ENCODE data around the gene ZDHHC20. TPM values are rescaled to one million over a fixed set of nuclear protein-coding genes. Genes with fewer than 3 reads are reported as not detected.
"Not testable (repeated sequence)": the region's sequence is repeated elsewhere in the genome, so short reads cannot be mapped to it uniquely, and the experiment has no call there.

Gene ZDHHC20
- total RNA-seq, 1 donor from 2014 or later, result 71.0 TPM

GRCh38 chr13:21410453-21410852 is 48.6 kb downstream of the ZDHHC20 start:
- not testable (repeated sequence) for H3K27me3 ChIP-seq (ENCODE audit: control insufficient read depth in 3 of 3, insufficient read depth in 3 of 3, low read length in 3 of 3); H3K27ac ChIP-seq (ENCODE audit: low read depth, low read length); H3K9me3 ChIP-seq (ENCODE audit: control insufficient read depth in 3 of 3, low read length in 3 of 3); H3K4me3 ChIP-seq (ENCODE audit: low read length in 3 of 3); H3K9ac ChIP-seq (ENCODE audit: low read depth in 1 of 3, low read length in 3 of 3); H3K4me1 ChIP-seq (ENCODE audit: control insufficient read depth in 3 of 3, insufficient read depth in 3 of 3, low read length in 3 of 3)
- H3K36me3 ChIP-seq (ENCODE audit: control insufficient read depth in 3 of 3, insufficient read depth in 3 of 3, low read length in 3 of 3), result peaks cover 13 to 22% (median 20%) of the 10 kb centered on the region in 3 donors

GRCh38 chr13:21405309-21405708 is 53.8 kb downstream of the ZDHHC20 start:
- Histone ChIP-seq H3K36me3 (ENCODE audit: control insufficient read depth in 3 of 3, insufficient read depth in 3 of 3, low read length in 3 of 3) (peaks cover 2 to 13% (median 9%) of the 10 kb centered on the region in 3 donors), H3K4me3 (ENCODE audit: low read length in 3 of 3) (no peak overlapping the region)

GRCh38 chr13:21402586-21403307 is 56.4 kb downstream of the ZDHHC20 start:
- H3K27ac ChIP-seq (ENCODE audit: low read depth, low read length), result no peak overlapping the region
- H3K9me3 ChIP-seq (ENCODE audit: control insufficient read depth in 3 of 3, low read length in 3 of 3), result no peaks in the 10 kb centered on the region
- no peak overlapping the region for H3K9ac ChIP-seq (ENCODE audit: low read depth in 1 of 3, low read length in 3 of 3)
- no peaks in the 10 kb centered on the region for H3K27me3 ChIP-seq (ENCODE audit: control insufficient read depth in 3 of 3, insufficient read depth in 3 of 3, low read length in 3 of 3)
- H3K4me1 ChIP-seq (ENCODE audit: control insufficient read depth in 3 of 3, insufficient read depth in 3 of 3, low read length in 3 of 3), result no peaks in the 10 kb centered on the region
- H3K4me3 ChIP-seq (ENCODE audit: low read length in 3 of 3), result no peak overlapping the region
- H3K36me3 ChIP-seq (ENCODE audit: control insufficient read depth in 3 of 3, insufficient read depth in 3 of 3, low read length in 3 of 3), result peaks cover 2 to 13% (median 8%) of the 10 kb centered on the region in 3 donors

More at GRCh38 chr13:21405309-21405708, 53.8 kb downstream of the ZDHHC20 start:
- Histone ChIP-seq H3K9me3 (ENCODE audit: control insufficient read depth in 3 of 3, low read length in 3 of 3) (no peaks in the 10 kb centered on the region), H3K4me1 (ENCODE audit: control insufficient read depth in 3 of 3, insufficient read depth in 3 of 3, low read length in 3 of 3) (no peaks in the 10 kb centered on the region), H3K27ac (ENCODE audit: low read depth, low read length) (no peak overlapping the region), H3K9ac (ENCODE audit: low read depth in 1 of 3, low read length in 3 of 3) (no peak overlapping the region), H3K27me3 (ENCODE audit: control insufficient read depth in 3 of 3, insufficient read depth in 3 of 3, low read length in 3 of 3) (no peaks in the 10 kb centered on the region)

GRCh38 chr13:21399741-21400140 is 59.4 kb downstream of the ZDHHC20 start:
- no peak overlapping the region for H3K4me3 ChIP-seq (ENCODE audit: low read length in 3 of 3)
- no peaks in the 10 kb centered on the region for H3K9me3 ChIP-seq (ENCODE audit: control insufficient read depth in 3 of 3, low read length in 3 of 3)
- no peaks in the 10 kb centered on the region for H3K4me1 ChIP-seq (ENCODE audit: control insufficient read depth in 3 of 3, insufficient read depth in 3 of 3, low read length in 3 of 3)
- H3K9ac ChIP-seq (ENCODE audit: low read depth in 1 of 3, low read length in 3 of 3), result no peak overlapping the region
- H3K27me3 ChIP-seq (ENCODE audit: control insufficient read depth in 3 of 3, insufficient read depth in 3 of 3, low read length in 3 of 3), result no peaks in the 10 kb centered on the region
- H3K27ac ChIP-seq (ENCODE audit: low read depth, low read length), result no peak overlapping the region
- peaks cover 0 to 8% (median 8%) of the 10 kb centered on the region in 3 donors for H3K36me3 ChIP-seq (ENCODE audit: control insufficient read depth in 3 of 3, insufficient read depth in 3 of 3, low read length in 3 of 3)

- H3K4me3 ChIP-seq (ENCODE audit: low read length in 3 of 3), result no peak overlapping the region
- H3K9me3 ChIP-seq (ENCODE audit: control insufficient read depth in 3 of 3, low read length in 3 of 3), result no peaks in the 10 kb centered on the region
- no peaks in the 10 kb centered on the region for H3K4me1 ChIP-seq (ENCODE audit: control insufficient read depth in 3 of 3, insufficient read depth in 3 of 3, low read length in 3 of 3)
- H3K36me3 ChIP-seq (ENCODE audit: control insufficient read depth in 3 of 3, insufficient read depth in 3 of 3, low read length in 3 of 3), result peaks cover 2 to 9% (median 4%) of the 10 kb centered on the region in 3 donors
- H3K9ac ChIP-seq (ENCODE audit: low read depth in 1 of 3, low read length in 3 of 3), result no peak overlapping the region
- H3K27me3 ChIP-seq (ENCODE audit: control insufficient read depth in 3 of 3, insufficient read depth in 3 of 3, low read length in 3 of 3), result no peaks in the 10 kb centered on the region
- no peak overlapping the region for H3K27ac ChIP-seq (ENCODE audit: low read depth, low read length)
Observed at GRCh38 chr13:21395953-21396352, 63.1 kb downstream of the ZDHHC20 start.

GRCh38 chr13:21389124-21389523 is 70.0 kb downstream of the ZDHHC20 start:
- peaks cover 4 to 25% (median 13%) of the 10 kb centered on the region in 3 donors for H3K36me3 ChIP-seq (ENCODE audit: control insufficient read depth in 3 of 3, insufficient read depth in 3 of 3, low read length in 3 of 3)
- no peak overlapping the region for H3K4me3 ChIP-seq (ENCODE audit: low read length in 3 of 3)
- no peaks in the 10 kb centered on the region for H3K9me3 ChIP-seq (ENCODE audit: control insufficient read depth in 3 of 3, low read length in 3 of 3)
- no peak overlapping the region for H3K27ac ChIP-seq (ENCODE audit: low read depth, low read length)
- H3K9ac ChIP-seq (ENCODE audit: low read depth in 1 of 3, low read length in 3 of 3), result no peak overlapping the region
- no peaks in the 10 kb centered on the region for H3K4me1 ChIP-seq (ENCODE audit: control insufficient read depth in 3 of 3, insufficient read depth in 3 of 3, low read length in 3 of 3)
- no peaks in the 10 kb centered on the region for H3K27me3 ChIP-seq (ENCODE audit: control insufficient read depth in 3 of 3, insufficient read depth in 3 of 3, low read length in 3 of 3)

GRCh38 chr13:21385710-21386109 is 73.4 kb downstream of the ZDHHC20 start:
- Histone ChIP-seq H3K9ac (ENCODE audit: low read depth in 1 of 3, low read length in 3 of 3) (no peak overlapping the region), H3K36me3 (ENCODE audit: control insufficient read depth in 3 of 3, insufficient read depth in 3 of 3, low read length in 3 of 3) (peaks cover 6 to 34% (median 24%) of the 10 kb centered on the region in 3 donors), H3K27ac (ENCODE audit: low read depth, low read length) (no peak overlapping the region), H3K4me3 (ENCODE audit: low read length in 3 of 3) (no peak overlapping the region), H3K27me3 (ENCODE audit: control insufficient read depth in 3 of 3, insufficient read depth in 3 of 3, low read length in 3 of 3) (no peaks in the 10 kb centered on the region), H3K9me3 (ENCODE audit: control insufficient read depth in 3 of 3, low read length in 3 of 3) (no peaks in the 10 kb centered on the region), H3K4me1 (ENCODE audit: control insufficient read depth in 3 of 3, insufficient read depth in 3 of 3, low read length in 3 of 3) (no peaks in the 10 kb centered on the region)

- no peaks in the 10 kb centered on the region for H3K9me3 ChIP-seq (ENCODE audit: control insufficient read depth in 3 of 3, low read length in 3 of 3)
Observed at GRCh38 chr13:21383090-21383489, 76.0 kb downstream of the ZDHHC20 start.

GRCh38 chr13:21376998-21377985 is 81.8 kb downstream of the ZDHHC20 start:
- not testable (repeated sequence) for H3K27me3 ChIP-seq (ENCODE audit: control insufficient read depth in 3 of 3, insufficient read depth in 3 of 3, low read length in 3 of 3); H3K4me3 ChIP-seq (ENCODE audit: low read length in 3 of 3); H3K9me3 ChIP-seq (ENCODE audit: control insufficient read depth in 3 of 3, low read length in 3 of 3); H3K4me1 ChIP-seq (ENCODE audit: control insufficient read depth in 3 of 3, insufficient read depth in 3 of 3, low read length in 3 of 3); H3K27ac ChIP-seq (ENCODE audit: low read depth, low read length); H3K9ac ChIP-seq (ENCODE audit: low read depth in 1 of 3, low read length in 3 of 3)
- peaks cover 6 to 19% (median 12%) of the 10 kb centered on the region in 3 donors for H3K36me3 ChIP-seq (ENCODE audit: control insufficient read depth in 3 of 3, insufficient read depth in 3 of 3, low read length in 3 of 3)

More at GRCh38 chr13:21383090-21383489, 76.0 kb downstream of the ZDHHC20 start:
- Histone ChIP-seq H3K36me3 (ENCODE audit: control insufficient read depth in 3 of 3, insufficient read depth in 3 of 3, low read length in 3 of 3) (peaks cover 4 to 28% (median 19%) of the 10 kb centered on the region in 3 donors), H3K27me3 (ENCODE audit: control insufficient read depth in 3 of 3, insufficient read depth in 3 of 3, low read length in 3 of 3) (no peaks in the 10 kb centered on the region), H3K4me1 (ENCODE audit: control insufficient read depth in 3 of 3, insufficient read depth in 3 of 3, low read length in 3 of 3) (no peaks in the 10 kb centered on the region), H3K4me3 (ENCODE audit: low read length in 3 of 3) (no peak overlapping the region), H3K9ac (ENCODE audit: low read depth in 1 of 3, low read length in 3 of 3) (no peak overlapping the region), H3K27ac (ENCODE audit: low read depth, low read length) (no peak overlapping the region)

- H3K36me3 ChIP-seq (ENCODE audit: control insufficient read depth in 3 of 3, insufficient read depth in 3 of 3, low read length in 3 of 3), result peaks cover 2 to 3% (median 2%) of the 10 kb centered on the region in 3 donors
- no peak overlapping the region for H3K4me3 ChIP-seq (ENCODE audit: low read length in 3 of 3)
- H3K27me3 ChIP-seq (ENCODE audit: control insufficient read depth in 3 of 3, insufficient read depth in 3 of 3, low read length in 3 of 3), result no peaks in the 10 kb centered on the region
- H3K27ac ChIP-seq (ENCODE audit: low read depth, low read length), result no peak overlapping the region
- H3K9ac ChIP-seq (ENCODE audit: low read depth in 1 of 3, low read length in 3 of 3), result no peak overlapping the region
- H3K4me1 ChIP-seq (ENCODE audit: control insufficient read depth in 3 of 3, insufficient read depth in 3 of 3, low read length in 3 of 3), result no peaks in the 10 kb centered on the region
- H3K9me3 ChIP-seq (ENCODE audit: control insufficient read depth in 3 of 3, low read length in 3 of 3), result no peaks in the 10 kb centered on the region
Observed at GRCh38 chr13:21372530-21372929, 86.6 kb downstream of the ZDHHC20 start.
